Islet precursor cell (in vitro differentiated cells): ENCODE data around the gene SOD1.
"Not testable (repeated sequence)": the region's sequence is repeated elsewhere in the genome, so short reads cannot be mapped to it uniquely, and the experiment has no call there.

Source experiments
- DNase-seq: peaks from one replicate; pipeline ENCODE4 v3.0.0-alpha.2; 2018

SOD1 gene

DNA sequence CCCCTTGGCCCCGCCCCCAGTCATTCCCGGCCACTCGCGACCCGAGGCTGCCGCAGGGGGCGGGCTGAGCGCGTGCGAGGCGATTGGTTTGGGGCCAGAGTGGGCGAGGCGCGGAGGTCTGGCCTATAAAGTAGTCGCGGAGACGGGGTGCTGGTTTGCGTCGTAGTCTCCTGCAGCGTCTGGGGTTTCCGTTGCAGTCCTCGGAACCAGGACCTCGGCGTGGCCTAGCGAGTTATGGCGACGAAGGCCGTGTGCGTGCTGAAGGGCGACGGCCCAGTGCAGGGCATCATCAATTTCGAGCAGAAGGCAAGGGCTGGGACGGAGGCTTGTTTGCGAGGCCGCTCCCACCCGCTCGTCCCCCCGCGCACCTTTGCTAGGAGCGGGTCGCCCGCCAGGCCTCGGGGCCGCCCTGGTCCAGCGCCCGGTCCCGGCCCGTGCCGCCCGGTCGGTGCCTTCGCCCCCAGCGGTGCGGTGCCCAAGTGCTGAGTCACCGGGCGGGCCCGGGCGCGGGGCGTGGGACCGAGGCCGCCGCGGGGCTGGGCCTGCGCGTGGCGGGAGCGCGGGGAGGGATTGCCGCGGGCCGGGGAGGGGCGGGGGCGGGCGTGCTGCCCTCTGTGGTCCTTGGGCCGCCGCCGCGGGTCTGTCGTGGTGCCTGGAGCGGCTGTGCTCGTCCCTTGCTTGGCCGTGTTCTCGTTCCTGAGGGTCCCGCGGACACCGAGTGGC, at the start of gene SOD1:
Gene SOD1, plus strand, starts transcription at position 158 of the 723 bp plus-strand sequence. Its CDS starts 77 bp downstream, at position 235.
- DNase-seq, result peak; percentile 93

DNA sequence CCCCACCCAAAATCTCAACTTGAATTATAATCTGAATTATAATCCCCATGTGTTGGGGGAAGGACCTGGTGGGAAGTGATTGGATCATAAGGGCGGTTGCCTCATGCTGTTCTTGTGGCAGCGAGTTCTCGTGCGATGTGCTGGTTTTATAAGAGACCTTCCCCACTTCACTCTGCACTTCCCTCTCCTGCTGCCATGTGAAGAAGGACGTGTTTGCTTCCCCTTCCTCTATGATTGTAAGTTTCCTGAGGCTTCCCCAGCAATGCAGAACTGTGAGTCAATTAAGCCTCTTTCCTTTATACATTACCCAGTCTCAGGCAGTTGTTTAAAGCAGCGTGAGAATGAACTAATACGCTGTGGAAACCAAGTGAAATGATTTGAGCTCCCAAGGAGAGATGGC, 48.0 kb upstream of the SOD1 start:
- DNase-seq, result no peak

DNA sequence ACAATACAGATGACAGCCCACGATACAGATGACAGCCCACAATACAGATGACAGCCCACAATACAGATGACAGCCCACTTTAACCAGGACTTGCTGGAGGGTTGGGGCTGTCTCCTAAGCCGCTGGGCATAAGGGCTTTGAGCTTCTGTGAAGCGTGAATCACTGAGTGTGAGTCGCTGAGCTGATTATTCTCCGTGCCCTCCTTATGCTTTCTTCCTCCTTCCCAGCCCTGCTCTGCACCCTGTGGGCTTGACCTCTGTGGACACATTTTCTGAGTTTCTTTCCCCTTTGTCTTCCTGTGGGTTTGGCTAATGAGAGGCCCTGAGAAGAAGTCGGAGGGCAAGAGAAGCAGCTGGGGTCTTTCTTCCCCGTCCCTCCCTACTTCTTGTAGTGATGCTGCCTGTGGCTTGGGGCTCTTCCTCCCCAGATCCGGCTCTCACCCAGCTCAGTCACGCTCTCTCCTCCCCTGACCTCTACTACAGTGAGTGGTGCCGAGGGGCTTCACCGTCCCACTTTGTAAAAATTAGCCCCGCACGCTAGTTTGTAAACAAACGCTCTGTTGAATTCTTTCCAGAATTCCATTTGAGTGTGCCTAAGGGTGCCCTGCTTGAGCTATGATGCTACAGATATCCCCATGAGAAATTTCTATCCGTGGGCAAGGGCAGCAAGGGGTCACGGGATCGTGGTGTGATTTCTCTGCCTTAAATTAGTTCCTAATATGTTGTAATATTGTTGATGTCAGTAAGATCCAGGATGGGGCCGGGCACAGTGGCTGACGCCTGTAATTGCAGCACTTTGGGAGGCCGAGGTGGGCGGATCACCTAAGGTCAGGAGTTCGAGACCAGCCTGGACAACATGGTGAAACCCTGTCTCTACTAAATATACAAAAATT, 46.4 kb upstream of the SOD1 start:
- DNase-seq, result no peak

DNA sequence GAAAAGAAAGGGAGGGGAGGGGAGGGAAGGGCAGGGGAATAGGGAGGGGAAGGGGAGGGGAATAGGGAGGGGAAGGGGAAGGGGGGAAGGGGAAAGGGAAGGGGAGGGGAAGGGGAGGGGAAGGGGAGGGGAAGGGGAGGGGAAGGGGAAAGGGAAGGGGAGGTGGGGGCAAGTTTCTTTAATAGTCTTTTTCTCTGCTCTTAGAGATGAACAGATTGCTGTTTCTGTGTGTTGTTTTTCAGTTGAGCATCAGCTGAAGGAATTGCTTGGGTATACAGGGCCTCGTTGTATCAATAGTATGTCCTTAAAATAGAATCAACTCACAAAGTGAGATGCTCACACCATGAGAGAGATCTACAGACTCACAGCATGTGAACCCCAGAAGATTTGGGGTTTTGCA, 44.8 kb upstream of the SOD1 start:
- no peak for DNase-seq

DNA sequence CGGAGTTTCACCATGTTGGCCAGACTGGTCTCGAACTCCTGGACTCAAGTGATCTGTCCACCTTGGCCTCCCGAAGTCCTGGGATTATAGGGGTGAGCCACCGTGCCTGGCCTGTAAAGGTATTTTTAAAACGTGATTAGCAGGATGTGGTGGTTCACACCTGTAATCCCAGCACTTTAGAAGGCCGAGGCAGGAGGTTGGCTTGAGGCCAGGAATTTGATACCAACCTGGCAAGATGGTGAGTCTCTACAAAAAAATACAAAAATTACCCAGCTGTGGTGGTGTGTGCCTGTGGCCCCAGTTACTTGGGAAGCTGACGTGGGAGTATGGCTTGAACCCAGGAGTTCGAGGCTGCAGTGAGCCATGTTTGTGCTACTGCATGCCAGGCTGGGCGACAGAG, 43.3 kb upstream of the SOD1 start:
- DNase-seq, result no peak

DNA sequence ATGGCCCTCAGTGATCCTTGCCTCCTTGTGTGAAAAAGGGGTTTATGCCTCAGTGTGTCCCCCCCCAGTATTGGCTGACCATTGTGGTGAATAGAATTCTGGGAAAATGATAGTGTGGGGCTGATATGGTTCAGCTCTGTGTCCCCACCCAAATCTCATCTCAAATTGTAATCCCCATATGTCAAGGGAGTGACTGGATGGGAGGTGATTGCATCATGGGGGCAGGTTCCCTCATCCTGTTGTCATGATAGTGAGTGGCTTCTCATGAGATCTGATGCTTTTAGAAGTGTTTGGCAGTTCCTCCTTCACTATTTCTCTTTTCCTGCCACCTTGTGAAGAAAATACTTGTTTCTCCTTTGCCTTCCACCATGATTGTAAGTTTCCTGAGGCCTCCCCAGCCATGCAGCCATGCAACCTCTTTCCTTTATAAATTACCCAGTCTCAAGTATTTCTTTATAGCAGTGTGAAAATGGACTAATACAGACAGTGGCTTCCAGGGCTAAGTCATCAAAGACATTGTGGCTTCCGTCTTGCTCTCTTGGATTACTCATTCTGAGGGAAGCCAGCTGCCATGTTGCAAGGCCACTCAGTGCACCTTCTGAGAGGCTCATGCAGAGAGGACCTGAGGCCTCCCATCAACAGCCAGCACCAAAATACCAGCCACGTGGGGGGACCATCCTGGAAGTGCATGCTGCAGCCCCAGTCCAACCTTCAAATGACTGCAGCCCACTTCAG, 40.6 kb upstream of the SOD1 start:
- no peak for DNase-seq

DNA sequence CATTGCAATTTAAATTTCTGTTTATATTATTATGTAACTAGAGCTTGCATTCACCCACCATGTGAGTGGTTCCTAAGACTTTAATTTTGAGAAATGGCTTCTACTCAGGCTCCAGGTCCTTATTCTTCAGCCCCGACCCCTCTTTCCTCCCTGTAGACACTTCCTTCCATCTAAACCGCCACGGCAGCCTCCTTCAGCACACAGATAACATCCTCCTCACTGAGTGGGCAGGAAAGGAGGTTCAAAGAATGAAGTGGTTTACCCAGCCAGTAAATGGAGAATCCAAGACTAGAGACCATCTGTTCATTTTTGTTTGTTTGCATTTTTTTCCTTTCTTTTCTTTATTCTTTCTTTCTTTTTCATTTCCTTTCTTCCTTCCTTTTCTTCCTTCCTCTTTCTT, 37.1 kb upstream of the SOD1 start:
- no peak for DNase-seq

DNA sequence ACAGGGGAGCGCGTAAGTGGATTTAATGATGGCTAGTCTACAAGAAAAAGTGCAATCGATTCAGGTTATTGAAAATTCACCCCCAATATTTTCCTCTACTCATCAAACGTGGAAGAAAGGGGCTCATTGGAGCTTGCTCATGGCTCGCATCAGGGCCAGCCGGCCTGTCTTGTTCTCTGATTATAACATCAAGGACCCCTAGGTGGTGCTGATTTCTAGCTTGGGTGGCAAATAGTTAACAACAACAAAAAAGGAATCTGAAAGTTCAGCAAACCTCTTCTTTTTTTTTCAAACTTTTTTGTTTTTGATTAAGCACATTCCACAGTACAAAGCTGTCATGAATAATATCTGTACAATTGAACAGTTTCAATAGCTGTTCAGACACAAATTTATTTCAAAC, 35.8 kb upstream of the SOD1 start:
- DNase-seq, result no peak

DNA sequence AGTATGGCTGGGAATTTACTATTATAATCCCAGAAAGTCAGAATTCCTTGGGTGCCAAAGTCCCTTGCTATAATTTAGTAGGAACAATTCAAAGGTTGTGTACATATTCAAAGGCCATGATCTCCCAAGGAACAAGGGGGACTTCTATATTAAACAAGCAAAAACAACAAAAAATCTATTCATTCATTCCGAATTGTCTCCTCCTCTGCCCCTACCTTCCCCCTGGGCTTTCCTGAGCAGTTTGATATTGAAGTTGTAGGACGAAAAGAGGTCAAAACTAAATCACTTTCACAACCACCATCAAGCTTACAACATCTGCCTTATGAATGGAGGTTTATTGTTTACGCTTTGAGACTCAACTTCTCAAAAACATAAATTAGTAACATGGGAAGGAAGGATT, 35.3 kb upstream of the SOD1 start:
- no peak for DNase-seq

DNA sequence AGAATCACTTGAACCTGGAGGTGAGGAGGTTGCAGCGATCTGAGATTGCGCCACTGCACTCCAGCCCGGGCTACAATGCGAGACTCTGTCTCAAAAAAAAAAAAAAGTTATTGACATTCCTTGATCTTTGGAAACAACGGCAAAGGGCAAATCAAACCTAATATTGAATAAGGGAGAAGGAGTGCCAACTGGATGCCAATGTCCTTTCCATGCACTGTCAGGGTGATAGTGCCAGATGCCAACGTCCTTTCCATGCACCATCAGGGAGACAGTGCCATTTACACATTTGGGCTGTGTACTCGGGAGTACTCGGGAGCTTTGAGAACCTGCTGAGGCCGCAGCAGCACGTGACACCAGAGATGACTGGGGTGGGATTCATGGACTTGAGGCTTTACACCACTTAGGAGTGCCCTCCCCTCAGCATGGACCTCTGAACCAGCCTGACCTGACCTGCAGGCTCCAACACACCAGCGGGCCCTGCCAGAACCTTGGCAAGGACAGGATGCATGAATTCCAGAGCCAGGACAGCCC, 34.5 kb upstream of the SOD1 start:
- DNase-seq, result peak; percentile 42

DNA sequence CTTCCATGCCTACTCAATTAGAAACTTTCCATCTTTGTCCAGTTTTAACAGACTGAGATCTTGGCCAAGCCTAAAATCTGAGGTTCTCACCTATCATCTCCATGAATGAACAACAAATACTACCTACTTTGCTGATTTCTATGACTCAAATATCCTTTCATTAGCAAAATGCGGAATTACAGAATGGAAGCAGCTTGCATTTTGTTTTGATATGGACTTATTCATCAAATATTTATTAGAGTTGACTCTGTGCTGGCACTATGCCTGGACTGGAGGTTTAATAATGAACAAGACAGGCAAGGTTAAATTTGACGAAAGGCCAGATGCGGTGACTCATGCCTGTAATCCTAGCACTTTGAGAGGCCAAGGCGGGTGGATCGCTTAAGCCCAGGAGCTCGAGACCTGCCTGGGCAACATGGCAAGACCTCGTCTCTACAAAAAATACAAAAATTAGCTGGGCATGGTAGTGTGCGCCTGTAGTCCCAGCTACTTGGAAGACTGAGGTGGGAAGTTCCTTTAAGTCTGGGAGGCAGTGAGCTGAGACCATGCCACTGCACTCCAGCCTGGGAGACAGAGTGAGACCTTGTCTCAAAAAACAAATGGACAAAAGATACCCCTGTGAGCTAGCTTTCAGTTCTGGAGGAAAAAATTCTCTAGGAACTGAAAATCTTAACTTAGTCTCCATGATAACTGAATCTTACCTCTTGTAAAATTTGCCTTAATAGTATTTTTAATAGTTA, 29.4 kb upstream of the SOD1 start:
- DNase-seq, result peak; percentile 54

DNA sequence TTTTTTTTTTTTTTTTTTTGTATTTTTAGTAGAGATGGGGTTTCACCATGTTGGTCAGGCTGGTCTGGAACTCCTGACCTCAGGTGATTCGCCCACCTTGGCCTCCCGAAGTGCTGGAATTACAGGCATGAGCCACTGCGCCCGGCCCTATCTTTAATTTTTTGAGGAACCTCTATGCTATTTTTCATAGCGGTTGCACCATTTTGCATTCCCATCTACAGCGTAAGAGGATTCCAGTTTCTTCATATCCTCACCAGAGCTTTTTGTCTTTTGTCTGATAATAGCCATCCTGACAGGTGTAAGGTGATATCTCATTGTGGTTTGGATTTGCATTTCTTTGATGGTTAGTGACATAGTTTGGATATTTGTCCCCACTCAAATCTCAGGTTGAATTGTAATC, 27.6 kb upstream of the SOD1 start:
- not testable (repeated sequence) for DNase-seq

DNA sequence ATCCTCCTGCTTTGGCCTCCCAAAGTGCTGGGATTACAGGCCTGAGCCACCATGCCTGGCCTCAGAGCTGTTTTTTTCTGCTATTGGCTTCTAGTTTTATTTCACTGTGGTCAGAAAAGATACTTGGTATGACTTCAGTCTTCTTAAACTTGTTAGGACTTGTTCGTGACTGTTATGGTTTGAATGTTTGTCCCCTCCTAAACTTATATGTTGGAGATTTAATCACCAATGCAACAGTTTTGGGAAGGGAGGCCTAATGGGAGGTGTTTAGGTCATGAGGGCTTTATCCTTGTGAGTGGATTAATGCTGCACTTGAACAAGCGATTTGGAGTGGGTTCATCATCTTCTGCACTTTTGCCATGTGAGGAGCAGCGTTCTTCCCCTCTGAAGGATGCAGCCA, 24.5 kb upstream of the SOD1 start:
- DNase-seq, result peak; percentile 19

DNA sequence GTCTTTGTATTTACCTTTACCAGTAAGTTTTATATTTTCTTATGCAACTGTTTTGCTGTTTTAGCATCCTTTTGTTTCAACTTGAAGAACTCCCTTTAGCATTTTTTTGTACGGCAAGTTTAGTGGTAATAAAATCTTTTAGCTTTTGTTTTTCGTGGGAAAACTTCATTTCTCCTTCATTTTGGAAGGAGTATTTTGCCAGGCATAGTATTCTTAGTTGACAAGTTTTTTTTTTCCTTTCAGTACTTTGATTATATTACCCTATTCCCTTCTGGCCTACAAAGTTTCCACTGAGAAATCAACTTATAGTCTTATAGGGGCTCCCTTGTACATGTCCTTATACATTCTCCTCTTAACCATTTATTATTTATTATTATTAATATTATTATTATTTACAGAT, 22.6 kb upstream of the SOD1 start:
- no peak for DNase-seq

DNA sequence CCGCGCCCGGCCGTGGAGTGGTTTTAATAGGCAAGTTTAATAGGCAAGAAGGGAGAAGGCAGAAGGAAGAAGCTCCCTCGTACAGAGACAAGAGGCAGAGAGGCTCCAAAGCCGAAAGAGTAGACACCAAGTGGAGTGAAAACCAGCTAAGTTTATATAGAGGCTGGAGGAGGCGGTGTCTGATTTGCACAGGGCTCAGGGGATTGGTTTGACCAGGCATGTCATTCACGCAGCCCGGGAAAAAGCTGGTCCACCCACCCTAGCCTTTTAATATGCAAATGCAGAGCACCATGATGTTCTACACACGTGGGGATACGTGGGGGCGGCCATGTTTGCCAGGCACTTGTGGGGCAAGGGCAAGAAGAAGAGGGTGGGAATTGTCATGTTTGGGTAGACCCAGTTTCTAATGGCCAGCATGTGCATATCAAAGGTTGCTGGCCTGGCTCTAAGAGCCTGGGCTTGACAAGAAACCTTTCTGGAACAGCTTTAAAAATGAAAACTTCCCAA, 18.0 kb upstream of the SOD1 start:
- DNase-seq, result no peak

DNA sequence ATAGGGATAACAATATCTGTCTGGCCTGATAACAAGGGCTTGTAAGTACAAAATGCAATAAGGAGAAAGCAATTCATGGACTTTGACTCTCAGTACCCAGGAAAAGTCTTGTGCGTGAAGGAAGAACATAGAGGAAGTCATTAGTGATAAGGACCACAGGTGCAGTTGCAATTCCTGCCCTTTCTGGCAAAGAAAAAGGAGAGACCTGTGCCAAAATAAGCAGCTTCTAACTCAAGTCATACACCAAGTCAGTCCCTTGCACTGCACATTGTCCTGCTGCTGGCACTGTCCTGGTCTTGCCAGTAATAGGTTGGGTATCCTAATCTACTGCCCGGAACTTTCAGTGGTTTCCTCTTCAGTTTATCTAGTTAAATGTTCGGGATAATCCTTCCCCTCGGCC, 14.8 kb upstream of the SOD1 start:
- DNase-seq, result no peak

DNA sequence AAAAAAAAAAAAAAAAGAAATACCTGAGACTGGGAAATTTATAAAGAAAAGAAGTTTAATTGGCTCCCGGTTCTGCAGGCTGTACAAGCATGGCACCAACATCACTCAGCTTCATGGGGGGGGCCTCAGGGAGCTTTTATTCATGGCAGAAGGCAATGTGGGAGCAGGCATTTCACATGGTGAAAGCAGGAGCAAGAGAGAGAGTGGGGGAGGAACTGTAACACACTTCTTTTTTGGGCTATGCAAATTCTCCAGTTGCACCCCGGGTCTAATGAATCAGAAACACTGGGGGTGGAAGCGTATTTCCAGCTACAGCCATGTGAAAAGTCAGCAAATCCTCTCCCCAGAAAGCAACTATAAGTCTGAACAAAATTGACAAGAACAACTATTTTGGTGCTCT, 11.8 kb upstream of the SOD1 start:
- DNase-seq, result no peak

DNA sequence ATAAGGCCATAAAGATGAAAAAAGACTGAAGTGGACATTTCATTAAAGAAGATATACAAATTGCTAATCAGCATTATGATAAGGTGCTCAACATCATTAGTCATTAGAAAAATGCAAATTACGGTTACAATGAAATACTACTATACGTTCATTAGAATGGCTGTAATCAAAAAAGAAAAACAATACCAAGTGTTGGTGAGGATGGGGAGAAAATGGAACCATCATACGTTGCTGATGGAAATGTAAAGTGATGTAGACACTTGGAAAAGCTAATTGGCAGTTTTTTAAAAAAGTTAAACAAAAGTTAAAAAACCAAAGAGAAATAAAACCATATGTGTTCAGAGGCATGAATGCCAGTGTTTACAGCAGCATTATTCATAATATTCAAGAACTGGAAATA, 8.6 kb upstream of the SOD1 start:
- no peak for DNase-seq

DNA sequence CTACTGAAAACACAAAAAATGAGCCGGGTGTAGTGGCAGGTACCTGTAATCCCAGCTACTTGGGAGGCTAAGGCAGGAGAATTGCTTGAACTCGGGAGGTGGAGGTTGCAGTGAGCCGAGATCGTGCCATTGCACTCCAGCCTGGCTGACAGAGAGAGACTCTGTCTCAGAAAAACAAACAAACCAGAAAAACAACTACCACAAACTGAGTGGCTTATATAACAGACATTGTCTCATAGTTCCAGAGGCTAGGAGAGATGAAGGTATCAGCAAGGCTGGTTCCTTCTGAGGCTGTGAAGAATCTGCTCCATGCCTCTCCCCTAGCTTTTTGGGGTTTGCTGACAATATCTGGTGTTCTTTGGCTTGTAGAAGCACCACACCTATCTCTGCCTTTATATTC, 8.0 kb upstream of the SOD1 start:
- not testable (repeated sequence) for DNase-seq

DNA sequence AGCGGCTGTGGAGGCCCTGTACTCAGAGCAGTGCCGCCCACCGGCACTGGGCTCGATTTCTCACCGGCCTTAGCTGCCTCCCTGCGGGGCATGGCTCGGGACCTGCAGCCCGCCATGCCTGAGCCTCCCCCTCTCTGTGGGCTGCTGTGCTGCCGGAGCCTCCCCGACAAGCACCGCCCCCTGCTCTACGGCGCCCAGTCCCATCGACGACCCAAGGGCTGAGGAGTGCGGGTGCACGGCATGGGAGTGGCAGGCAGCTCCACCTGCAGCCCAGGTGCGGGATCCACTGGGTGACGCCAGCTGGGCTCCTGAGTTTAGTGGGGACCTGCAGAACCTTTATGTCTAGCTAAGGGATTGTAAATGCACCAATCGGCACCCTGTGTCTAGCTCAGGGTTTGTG, 5.2 kb upstream of the SOD1 start:
- DNase-seq, result no peak

DNA sequence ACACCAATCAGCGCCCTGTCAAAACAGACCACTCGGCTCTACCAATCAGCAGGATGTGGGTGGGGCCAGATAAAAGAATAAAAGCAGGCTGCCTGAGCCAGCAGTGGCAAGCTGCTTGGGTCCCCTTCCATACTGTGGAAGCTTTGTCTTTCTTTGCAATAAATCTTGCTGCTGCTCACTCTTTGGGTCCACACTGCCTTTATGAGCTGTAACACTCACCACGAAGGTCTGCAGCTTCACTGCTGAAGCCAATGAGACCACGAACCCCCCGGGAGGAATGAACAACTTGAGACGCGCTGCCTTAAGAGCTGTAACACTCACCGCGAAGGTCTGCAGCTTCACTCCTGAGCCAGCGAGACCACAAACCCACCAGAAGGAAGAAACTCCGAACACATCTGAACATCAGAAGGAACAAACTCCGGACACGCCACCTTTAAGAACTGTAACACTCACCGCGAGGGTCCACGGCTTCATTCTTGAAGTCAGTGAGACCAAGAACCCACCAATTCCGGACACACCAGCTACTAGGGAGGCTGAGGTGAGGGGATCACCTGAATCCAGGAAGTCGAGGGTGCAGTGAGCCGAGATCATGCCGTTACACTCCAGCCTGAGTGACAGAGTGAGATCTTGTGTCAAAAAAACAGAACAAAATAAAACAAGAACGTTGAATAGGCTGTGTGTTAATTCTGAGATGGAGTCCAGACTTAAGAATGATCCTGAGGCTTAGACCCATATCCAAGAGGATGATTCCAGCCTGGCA, 4.5 kb upstream of the SOD1 start:
- DNase-seq, result not testable (repeated sequence)
